ENCODE results near the gene THPO. TPM values are rescaled to one million over a fixed set of nuclear protein-coding genes. Genes with fewer than 3 reads are reported as not detected.

The THPO gene
- total RNA-seq, 2 donors from 2014 or later: 1.4 to 1.7 TPM

- peaks cover 12% of the 10 kb centered on the region for H3K36me3 ChIP-seq (ENCODE audit: control insufficient read depth, insufficient read depth, low read length)
- Mint-ChIP-seq H3K27me3 (ENCODE audit: insufficient read depth) (peaks cover 15% of the 10 kb centered on the region), H3K9me3 (no peaks in the 10 kb centered on the region), H3K4me3 (no peak overlapping the region), H3K36me3 (ENCODE audit: low read depth) (peaks cover 11% of the 10 kb centered on the region), H3K4me1 (peaks cover 50% of the 10 kb centered on the region), H3K27ac (no peak overlapping the region)
- H3K27ac ChIP-seq (ENCODE audit: low read depth, low read length): no peak overlapping the region
- H3K9ac ChIP-seq (ENCODE audit: extremely low read depth, low read length, poor library complexity, severe bottlenecking): no peak overlapping the region
- peaks cover 9% of the 10 kb centered on the region for H3K27me3 ChIP-seq (ENCODE audit: control insufficient read depth, insufficient read depth, low read length, poor library complexity, severe bottlenecking)
- 90 to 94% methylated on average over 6 of the region's 6 CpGs for WGBS, 2 experiments (ENCODE audit: insufficient coverage in 1 of 2, insufficient read length in 1 of 2)
- H3K9me3 ChIP-seq (ENCODE audit: control insufficient read depth, low read length): no peaks in the 10 kb centered on the region
- H3K4me1 ChIP-seq (ENCODE audit: control insufficient read depth, insufficient read depth, low read length): peaks cover 13% of the 10 kb centered on the region
- H3K4me3 ChIP-seq (ENCODE audit: low read length): no peak overlapping the region
- no peak for TF ChIP-seq CTCF (conservative IDR thresholded peaks at IDR 0.05)
- DNase-seq: no peak
Observed at GRCh38 chr3:184373422-184373821, 4.6 kb downstream of the THPO start.

- Histone ChIP-seq H3K27ac (ENCODE audit: low read depth, low read length) (no peak overlapping the region), H3K27me3 (ENCODE audit: control insufficient read depth, insufficient read depth, low read length, poor library complexity, severe bottlenecking) (peaks cover 4% of the 10 kb centered on the region), H3K4me3 (ENCODE audit: low read length) (no peak overlapping the region), H3K36me3 (ENCODE audit: control insufficient read depth, insufficient read depth, low read length) (peaks cover 17% of the 10 kb centered on the region), H3K9me3 (ENCODE audit: control insufficient read depth, low read length) (no peaks in the 10 kb centered on the region), H3K4me1 (ENCODE audit: control insufficient read depth, insufficient read depth, low read length) (peaks cover 13% of the 10 kb centered on the region), H3K9ac (ENCODE audit: extremely low read depth, low read length, poor library complexity, severe bottlenecking) (no peak overlapping the region)
- Mint-ChIP-seq H3K9me3 (no peaks in the 10 kb centered on the region), H3K27ac (no peak overlapping the region), H3K4me3 (no peak overlapping the region), H3K4me1 (peaks cover 45% of the 10 kb centered on the region), H3K36me3 (ENCODE audit: low read depth) (peaks cover 15% of the 10 kb centered on the region), H3K27me3 (ENCODE audit: insufficient read depth) (peaks cover 11% of the 10 kb centered on the region)
- 86 to 88% methylated on average over 1 to 5 of the region's 5 CpGs for WGBS, 2 experiments (ENCODE audit: insufficient coverage in 1 of 2, insufficient read length in 1 of 2)
- peak; percentile 35 for DNase-seq
- no peak for TF ChIP-seq CTCF (conservative IDR thresholded peaks at IDR 0.05)
Observed at GRCh38 chr3:184372911-184373310, 5.1 kb downstream of the THPO start.

DNA sequence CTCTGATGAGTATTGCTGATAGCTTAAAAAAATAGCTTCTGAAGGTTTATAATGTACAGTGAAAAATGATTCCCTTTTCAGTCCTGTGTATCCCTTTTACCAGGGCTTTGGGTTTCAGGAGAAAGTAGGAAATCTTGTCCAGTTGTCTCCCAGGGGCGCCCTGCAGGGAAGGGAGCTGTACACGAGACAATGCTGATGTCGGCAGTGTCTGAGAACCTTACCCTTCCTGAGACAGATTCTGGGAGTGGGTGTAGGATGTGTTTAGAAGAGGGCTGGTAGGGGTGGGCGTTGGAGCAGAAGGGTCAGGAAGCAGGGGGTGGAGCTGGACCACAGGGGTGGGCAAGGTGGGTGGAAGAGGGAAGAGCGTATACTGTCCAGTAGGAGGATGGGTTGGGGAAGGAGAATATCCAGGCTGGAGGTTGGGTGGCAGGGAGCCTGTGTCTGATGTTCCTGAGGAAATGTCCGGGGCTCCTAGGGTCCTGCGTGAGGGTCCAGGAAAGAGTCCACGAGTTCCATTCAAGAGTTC, 5.6 kb downstream of the THPO start:
- WGBS, 2 experiments (ENCODE audit: insufficient coverage in 1 of 2, insufficient read length in 1 of 2): 90 to 92% methylated on average over 6 to 8 of the region's 8 CpGs

More for the DNA sequence above, 5.6 kb downstream of the THPO start:
- Histone ChIP-seq H3K4me3 (ENCODE audit: low read length) (no peak overlapping the region), H3K27me3 (ENCODE audit: control insufficient read depth, insufficient read depth, low read length, poor library complexity, severe bottlenecking) (peaks cover 4% of the 10 kb centered on the region), H3K27ac (ENCODE audit: low read depth, low read length) (no peak overlapping the region), H3K9me3 (ENCODE audit: control insufficient read depth, low read length) (no peaks in the 10 kb centered on the region), H3K9ac (ENCODE audit: extremely low read depth, low read length, poor library complexity, severe bottlenecking) (no peak overlapping the region), H3K36me3 (ENCODE audit: control insufficient read depth, insufficient read depth, low read length) (peaks cover 21% of the 10 kb centered on the region), H3K4me1 (ENCODE audit: control insufficient read depth, insufficient read depth, low read length) (peaks cover 9% of the 10 kb centered on the region)
- H3K4me1 Mint-ChIP-seq: peaks cover 40% of the 10 kb centered on the region
- peaks cover 5% of the 10 kb centered on the region for H3K27me3 Mint-ChIP-seq (ENCODE audit: insufficient read depth)
- no peak for TF ChIP-seq CTCF (conservative IDR thresholded peaks at IDR 0.05)
- no peak overlapping the region for H3K27ac Mint-ChIP-seq
- DNase-seq: no peak
- no peaks in the 10 kb centered on the region for H3K9me3 Mint-ChIP-seq
- peaks cover 19% of the 10 kb centered on the region for H3K36me3 Mint-ChIP-seq (ENCODE audit: low read depth)
- no peak overlapping the region for H3K4me3 Mint-ChIP-seq
